Retinal pigment epithelial cell (primary cell): ENCODE measurements around the gene PCBD2.

Experiments
- DNase-seq: peaks from one replicate; pipeline ENCODE4 v3.0.0-alpha.2; 2010; ENCODE audit warnings: low read depth
- H3K4me3 ChIP-seq: 2 replicates; pipeline ENCODE4 v1.5.1; 2011; ENCODE audit warnings: mild to moderate bottlenecking, low read length, control low read depth, moderate library complexity
- CTCF ChIP-seq: conservative IDR thresholded peaks from 2 replicates; pipeline ENCODE4 v1.5.1; 2011; ENCODE audit warnings: low read depth, low read length, control low read depth, inconsistent platforms

Gene PCBD2

DNA sequence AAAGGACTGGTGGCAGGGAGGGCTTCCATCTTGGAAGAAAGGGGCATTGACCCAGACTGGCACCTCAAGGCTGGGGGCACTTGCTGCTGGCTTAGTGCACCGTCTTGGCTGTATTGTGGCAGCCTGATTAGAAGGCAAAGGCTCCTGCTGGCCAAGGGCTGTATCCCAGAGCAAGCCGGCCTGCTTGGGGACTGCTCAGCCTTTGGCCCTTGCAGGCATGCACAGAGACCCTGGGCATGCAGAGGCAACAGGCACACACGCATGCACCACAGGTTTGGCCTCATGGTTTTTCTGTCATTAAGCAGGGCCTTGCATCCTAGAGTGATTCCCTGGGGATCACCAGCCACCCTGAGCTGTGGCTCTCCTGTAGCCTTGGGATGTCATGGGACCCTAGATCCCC is 100.1 kb downstream of the PCBD2 start:
- TF ChIP-seq CTCF, result no peak
- DNase-seq, result no peak
- no peak overlapping the region for H3K4me3 ChIP-seq

DNA sequence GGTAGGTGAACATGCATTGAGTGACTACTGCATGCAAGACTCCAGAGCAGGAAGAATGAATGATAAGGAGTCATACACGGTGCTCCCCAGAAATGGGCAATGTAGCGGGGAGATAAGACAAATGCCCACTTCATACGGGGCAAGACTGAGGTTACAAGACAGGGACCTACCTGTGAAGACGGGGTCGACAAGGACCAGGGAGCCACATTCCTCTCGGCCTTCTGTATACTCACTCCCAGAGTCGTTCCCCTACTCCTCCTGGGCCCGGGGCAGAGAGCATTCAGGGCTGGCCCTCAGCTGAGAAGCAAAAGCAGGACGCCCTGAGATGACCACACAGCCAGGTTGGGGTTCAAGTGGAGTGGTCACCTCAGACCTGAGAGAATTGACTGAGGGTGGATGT is 102.4 kb downstream of the PCBD2 start:
- H3K4me3 ChIP-seq, result no peak overlapping the region
- DNase-seq, result no peak
- TF ChIP-seq CTCF, result no peak

DNA sequence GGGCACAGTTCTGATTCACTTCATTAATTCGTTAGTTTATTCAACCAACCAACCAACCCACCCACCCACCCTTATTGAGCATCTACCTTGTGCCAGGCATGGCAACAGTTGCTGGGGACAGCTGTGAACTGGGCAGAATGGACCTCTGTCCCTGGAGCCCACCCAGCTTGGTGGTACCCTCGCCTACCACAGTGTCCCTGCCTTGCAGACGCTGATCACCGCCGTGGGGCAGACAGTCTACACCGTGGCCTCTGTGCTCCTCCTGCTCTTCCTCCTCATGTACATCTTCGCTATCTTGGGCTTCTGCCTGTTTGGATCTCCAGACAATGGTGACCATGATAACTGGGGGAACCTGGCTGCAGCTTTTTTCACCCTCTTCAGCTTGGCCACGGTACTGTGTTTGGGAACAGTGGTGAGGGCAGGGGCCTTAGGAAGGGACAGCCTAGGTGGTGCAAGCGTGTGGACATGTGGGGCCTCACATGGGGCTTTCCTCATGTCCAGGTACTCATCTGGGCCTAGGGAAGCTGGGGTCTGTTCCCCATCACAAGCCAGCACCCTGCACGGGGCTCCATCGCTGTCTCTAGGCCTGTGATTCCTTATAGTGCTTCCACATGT is 102.9 kb downstream of the PCBD2 start:
- TF ChIP-seq CTCF, result no peak
- no peak overlapping the region for H3K4me3 ChIP-seq
- no peak for DNase-seq

DNA sequence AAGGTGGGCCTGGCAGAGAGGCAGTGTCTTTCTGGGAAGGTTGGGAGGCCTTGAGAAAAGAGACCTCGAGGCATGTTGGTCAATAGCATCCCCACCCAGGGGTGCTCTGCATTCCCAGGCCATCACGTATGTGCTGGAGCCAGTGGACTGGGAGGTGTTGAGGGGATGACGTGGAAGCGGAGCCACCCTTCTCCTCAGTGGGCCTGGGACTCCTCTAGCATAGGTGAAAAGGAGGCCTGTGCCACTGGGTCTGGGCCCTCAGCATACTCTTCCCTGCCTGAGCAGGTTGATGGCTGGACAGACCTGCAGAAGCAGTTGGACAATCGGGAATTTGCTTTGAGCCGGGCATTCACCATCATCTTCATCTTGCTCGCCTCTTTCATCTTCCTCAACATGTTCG is 103.6 kb downstream of the PCBD2 start:
- no peak for DNase-seq
- no peak overlapping the region for H3K4me3 ChIP-seq
- TF ChIP-seq CTCF, result no peak

GRCh38 chr5:135008981-135009735 is 104.2 kb downstream of the PCBD2 start:
- H3K4me3 ChIP-seq, result no peak overlapping the region
- no peak for TF ChIP-seq CTCF
- DNase-seq, result no peak

DNA sequence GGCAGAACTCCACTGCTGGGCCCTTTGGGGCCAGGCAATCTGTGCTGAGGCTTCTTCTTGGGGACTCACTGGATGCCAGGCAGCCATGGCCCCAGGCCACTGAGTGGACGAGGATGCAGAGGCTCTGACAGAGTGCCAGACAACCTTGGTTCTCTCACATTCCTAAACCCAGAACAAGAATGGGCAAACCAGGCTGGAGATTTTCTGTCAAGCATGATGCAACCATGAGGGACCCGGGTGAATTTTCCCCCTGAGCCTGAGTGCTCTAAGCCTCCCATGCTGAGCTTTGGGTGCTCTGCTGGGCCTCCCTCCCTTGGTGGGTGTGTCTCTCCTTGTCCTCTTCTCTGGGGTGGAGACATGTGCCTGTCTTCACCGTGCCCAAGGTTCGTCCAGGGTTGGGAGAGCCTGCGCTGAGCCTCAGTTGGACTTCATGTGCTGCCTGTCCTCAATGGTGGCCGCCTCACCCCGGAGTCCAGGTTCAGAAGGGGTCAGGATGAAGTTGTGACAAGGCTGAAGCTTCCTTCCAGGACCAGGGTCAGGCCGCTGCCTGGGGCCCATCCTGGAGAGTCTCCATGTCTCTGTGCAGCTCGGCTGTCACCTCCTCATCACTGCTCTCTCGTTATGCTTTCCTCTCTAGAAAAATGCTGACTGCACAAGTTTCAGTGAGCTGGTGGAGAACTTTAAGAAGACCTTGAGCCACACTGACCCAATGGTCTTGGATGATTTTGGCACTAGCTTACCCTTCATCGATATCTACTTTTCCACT is 105.0 kb downstream of the PCBD2 start:
- TF ChIP-seq CTCF, result no peak
- no peak for DNase-seq
- H3K4me3 ChIP-seq, result no peak overlapping the region
